HG02970 (cell line): ENCODE measurements around the gene ELMO3.

ENCODE experiments used
- ATAC-seq: cut with Tn5 transposase; IDR thresholded peaks from one replicate; pipeline ENCODE4 v1.9.1; 2021; ENCODE audit warnings: mild to moderate bottlenecking, moderate library complexity, moderate number of reproducible peaks; ENCODE audit not compliant: unreplicated experiment, low FRiP score

Gene ELMO3

GRCh38 chr16:67252609-67253497, 53.9 kb downstream of the ELMO3 start:
- no peak for ATAC-seq
